Hippocampal formation (tissue), 2 donors: ENCODE results near the gene GATD1.

Experiments used
- DNase-seq, 2 donors: peaks; one replicate each; lab custom pipeline; 2025; lab: John Stamatoyannopoulos, UW

Gene GATD1, protein sequence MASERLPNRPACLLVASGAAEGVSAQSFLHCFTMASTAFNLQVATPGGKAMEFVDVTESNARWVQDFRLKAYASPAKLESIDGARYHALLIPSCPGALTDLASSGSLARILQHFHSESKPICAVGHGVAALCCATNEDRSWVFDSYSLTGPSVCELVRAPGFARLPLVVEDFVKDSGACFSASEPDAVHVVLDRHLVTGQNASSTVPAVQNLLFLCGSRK

DNA sequence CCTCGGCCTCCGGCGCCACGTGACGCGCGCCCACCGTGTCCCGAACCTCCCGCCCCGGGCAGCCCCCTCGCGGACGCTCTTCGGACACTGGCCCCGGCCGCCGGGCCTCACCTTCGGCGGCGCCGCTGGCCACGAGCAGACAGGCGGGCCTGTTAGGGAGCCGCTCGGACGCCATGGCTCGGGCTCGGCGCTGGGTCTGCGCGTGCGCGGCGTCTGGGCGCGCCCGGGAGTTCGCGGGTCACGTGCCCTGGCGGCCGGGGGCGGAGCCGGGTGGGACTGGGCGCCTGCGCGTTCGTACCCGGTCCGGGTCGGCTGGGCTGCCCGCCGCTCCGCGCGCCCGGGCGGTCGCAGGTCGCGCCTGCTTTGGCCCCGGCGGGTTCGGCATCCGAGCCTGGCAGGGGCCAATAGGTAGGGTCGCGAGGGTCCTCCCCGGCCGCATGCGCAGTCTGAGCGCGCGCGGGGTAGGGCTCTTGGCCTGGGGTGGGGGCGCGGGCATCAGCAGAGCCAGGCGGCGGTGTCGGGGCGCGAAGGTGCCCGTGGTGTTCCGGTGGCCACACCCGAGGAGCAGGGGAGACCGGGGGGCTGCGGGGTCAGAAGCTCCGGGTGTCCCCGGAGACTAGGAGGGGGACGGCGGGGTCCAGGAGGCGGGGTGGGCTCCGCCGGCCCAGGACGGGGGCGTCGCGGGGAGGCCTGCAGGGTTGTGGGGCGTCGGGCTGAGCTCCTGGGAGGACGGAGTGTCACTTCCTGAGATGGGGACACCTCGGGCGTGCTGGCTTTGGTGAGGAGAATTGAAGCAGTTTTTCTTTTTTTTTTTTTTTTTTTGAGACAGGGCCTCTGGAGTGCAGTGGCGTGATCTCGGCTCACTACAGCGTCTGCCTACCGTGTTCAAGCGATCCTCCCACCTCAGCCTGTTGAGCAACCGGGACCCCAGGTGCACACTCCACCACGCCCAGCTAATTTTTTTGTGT, at the start of gene GATD1:
Gene GATD1 (minus strand): TSS at position 200 of the 968 bp plus-strand sequence. CDS start 25 bp downstream, at position 175.
- DNase-seq = peak; percentile 58 to 86

DNA sequence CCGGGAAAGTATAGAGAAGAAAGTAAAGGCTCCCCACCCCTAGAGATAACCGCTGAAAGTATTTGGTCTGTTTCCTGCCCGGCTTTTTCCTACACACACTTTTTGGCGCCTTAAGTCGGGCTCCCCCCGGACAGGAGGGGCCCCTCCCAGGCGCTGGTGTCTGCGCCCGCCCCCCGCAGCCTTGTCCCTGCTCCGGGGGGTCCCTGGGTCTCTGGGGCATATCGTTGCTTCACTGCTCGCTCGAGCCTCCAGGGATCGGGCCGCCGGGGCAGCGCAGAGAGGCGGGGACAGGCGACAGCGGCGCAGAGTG, 49.5 kb upstream of the GATD1 start:
- no peak for DNase-seq

DNA sequence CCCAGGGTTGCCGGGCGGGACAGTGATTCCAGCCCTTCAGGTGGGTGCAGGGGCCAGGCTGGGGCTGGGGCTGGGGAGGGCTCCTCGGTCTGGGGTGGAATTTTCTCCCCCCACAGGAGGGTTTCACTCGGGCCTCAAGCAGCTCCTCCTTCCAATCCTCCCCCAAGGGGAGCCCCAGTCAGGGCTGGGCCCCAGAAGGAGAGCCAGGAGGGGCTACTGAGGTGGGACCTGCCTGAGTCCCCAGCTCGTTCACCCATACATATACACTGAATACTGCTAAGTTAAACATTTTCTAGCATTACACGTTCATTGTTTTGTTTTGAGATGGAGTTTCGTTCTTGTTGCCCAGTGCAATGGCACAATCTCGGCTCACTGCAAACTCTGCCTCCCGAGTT, 48.9 kb upstream of the GATD1 start:
- DNase-seq = no peak

DNA sequence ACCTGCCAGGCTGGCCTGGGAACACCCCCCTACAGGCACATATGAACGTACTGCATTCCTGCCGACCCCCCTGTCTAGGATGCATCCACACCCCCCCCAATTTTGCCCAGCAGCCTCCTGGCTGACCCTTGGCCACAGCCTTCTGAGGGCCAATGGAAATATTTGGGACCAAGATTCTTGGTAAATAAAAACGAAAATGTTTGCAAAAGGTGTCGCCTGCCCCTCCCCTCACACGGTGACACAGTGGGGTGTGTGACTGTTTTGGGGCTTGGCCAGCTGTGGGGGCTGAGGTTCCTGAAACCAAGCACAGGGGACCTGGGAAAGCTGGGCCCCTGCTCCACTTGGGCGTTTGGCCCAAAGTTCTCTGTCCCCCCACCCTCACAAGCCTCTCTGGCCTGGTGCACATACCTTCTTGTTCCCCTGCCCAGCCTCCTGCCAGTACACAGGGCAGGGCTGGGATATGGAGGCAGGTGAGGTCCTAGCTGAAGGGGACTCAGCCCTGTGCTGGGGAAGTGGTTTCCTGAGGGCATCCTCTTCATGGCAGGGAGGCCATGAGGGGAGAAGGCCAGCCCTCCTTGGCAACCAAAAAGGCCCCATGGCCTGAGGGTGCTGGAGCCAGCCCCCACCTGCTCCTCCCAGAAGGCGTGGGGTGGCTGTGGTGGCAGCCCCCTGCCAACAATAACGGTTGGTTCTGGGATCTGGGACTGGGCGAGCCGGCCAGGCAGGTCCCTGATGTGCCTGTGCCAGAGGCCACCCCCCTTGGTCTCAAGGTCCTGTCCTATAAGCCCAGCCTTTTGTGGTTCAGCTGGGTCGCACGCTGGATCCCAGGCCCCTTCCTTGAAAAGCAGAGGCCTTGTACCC, 48.3 kb upstream of the GATD1 start:
- DNase-seq = no peak

DNA sequence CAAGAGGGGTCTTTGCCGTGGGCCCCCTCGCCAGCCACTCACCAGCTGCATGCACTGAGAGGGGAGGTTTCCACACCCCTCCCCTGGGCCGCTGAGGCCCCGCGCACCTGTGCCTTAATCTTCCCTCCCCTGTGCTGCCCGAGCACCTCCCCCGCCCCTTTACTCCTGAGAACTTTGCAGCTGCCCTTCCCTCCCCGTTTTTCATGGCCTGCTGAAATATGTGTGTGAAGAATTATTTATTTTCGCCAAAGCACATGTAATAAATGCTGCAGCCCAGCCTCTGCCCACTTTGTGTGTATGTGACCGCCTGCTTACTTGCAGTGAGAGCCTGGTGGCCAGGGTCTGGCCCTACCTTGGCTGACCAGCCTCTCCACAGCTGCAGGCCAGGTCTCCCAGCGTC, 47.7 kb upstream of the GATD1 start:
- DNase-seq = no peak

DNA sequence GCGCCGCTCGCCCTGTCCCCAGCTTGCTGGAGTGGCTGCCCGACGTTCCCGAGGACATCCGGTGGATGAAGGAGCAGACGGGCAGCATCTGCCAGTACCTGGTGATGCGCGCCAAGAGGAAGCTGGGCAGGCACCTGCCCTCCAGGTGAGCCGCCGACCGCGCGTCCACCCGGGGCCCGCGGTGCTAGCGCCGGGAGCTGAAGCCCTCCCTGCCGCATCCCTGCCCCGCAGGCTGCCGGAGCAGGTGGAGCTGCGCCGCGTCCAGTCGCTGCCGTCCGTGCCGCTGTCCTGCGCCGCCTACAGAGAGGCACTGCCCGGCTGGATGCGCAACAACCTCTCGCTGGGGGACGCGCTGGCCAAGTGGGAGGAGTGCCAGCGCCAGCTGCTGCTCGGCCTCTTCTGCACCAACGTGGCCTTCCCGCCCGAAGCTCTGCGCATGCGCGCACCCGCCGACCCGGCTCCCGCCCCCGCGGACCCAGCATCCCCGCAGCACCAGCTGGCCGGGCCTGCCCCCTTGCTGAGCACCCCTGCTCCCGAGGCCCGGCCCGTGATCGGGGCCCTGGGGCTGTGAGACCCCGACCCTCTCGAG, 47.1 kb upstream of the GATD1 start:
- peak in 1 of 2 donors; percentile 48 for DNase-seq

DNA sequence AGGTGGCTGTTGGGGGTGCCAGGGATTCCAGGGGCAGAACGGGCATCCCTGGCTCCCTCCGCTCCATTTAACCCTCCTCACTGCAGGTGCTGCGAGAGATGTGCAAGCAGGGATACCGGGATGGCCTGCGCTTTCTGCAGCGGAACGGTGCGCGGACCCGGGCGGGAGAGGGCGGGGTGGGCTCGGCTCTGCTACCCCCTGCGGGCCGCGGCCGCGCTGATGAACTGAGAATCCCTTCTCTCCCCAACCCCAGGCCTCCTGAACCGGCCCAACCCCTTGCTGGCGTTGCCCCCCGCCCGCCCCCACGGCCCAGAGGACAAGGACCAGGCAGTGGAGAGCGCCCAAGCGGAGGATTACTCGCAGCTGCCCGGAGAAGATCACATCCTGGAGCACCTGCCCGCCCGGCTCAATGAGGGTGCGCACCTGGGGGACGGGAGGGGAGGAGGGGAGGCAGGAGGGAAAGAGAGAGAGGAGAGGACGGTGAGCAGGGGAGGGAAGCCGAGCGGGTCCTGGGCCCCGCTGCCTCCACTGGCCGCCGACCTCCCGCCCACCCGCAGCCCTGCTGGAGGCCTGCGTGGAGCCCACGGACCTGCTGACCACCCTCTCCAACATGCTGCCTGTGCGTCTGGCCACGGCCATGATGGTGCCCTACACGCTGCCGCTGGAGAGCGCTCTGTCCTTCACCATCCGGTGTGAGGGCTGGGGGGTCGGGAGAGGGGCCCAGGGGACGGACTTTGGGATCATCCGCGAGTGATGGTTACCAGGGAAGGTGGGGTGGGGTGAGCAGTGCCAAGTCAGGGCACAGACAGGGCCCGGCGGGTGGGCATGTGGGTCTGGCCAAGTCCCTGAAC, 46.4 kb upstream of the GATD1 start:
- no peak for DNase-seq

DNA sequence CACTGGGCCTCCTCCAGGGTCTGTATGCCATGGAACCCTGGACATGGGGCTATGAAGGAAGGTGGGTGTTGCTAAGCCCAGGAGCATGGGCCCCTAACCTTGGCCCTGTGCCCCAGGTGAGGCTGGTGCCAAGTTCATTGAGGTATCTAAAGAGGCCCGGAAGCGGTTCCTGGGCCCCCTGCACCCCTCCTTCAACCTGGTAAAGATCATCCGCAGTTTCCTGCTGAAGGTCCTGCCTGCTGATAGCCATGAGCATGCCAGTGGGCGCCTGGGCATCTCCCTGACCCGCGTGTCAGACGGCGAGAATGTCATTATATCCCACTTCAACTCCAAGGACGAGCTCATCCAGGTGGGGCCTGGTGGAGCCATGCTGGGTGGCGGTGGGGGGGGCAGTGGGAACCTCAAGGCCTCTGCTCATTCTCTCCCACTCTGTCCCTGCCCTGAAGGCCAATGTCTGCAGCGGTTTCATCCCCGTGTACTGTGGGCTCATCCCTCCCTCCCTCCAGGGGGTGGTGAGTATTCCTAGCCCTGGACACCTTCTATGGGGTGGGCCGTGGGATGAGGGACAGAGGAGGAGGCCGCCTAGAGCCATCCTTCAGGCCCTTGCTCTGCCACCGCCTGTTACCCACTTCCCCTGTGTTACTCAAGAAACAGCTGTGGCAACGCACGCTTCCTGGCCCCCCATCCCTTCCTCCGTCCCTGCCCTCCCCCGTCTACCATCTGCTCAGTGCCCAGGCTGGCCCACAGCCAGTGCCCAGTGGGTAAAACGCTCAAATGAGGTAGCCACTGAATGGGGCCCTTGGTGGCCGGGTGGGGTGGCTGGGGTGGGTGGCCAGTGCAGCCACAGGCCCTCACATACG, 44.5 kb upstream of the GATD1 start:
- DNase-seq = no peak

DNA sequence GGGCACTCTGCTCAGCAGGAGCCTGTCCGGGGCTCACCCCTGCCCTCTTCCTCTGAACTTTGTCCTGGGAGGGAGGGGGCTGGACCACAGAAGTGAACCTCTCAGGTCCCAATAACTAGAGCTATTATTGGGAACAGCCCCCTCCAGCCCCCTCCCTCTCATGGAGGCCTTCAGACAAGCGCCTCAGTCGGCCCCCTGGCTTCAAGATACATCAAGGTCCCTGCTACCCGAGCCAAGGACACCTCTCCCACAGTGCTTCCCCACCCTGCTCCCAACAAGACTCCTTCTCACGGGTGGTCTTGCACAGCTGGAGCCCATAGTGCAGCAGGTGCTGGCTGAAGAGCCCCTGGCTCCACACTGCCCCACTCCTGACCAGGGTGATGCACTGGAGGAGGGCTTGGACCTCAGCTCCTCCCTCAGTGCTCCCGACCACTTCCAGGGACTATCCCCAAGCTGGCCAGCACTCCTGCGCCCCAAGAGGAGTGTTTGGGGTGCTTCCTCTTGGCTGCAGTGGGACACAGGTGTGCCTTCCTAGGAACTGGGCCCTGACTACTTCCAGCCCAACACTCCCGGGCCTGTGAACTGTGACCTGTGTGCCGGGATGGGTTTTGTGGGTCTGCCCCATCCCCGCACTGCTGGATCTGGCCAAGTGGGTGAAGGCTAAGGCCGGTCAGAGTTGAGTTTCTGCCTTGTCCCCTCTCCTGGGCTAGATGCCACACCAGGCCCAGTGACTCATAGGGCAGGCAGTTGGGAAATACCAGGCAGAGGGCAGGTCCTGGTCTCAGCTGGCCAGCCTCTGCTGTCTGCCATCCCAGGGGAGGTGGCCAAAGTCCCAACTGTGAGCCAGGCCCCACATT, 43.6 kb upstream of the GATD1 start:
- DNase-seq = peak in 1 of 2 donors; percentile 32

DNA sequence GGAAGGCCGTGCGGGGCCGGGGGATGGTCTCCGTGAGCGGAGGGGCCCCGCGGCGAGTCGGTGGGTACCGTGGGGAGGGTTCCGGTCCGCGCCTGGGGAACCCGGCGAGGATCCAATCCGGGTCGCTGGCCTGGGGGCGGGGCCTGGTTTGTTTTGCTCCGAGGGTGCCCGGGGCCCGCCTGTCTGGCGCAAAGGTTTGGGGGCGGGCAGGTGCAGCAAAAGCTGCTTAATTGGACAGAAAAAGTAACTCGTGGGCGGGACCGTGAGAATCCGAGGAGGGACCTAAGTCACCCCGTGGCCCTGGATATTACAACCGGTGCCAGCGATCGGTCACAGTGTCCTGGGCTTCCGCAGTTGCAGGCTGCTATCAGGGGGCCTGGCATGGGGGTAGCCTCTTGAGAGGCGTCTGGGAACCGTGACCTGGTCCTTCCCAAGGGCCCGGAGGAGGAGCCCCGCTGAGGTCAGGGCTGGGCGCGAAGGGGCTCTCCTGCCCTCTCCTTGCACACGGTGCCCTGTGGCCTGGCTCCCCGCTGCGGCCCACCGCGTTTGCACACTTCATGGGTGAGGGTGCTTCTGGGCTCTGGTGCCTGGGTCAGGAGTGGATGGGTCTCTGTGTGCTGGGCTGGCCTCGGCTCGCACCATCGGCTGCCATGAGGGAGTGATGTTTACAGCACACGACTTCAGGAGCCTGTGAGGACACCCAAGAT, 42.8 kb upstream of the GATD1 start:
- DNase-seq = peak; percentile 16 to 40

DNA sequence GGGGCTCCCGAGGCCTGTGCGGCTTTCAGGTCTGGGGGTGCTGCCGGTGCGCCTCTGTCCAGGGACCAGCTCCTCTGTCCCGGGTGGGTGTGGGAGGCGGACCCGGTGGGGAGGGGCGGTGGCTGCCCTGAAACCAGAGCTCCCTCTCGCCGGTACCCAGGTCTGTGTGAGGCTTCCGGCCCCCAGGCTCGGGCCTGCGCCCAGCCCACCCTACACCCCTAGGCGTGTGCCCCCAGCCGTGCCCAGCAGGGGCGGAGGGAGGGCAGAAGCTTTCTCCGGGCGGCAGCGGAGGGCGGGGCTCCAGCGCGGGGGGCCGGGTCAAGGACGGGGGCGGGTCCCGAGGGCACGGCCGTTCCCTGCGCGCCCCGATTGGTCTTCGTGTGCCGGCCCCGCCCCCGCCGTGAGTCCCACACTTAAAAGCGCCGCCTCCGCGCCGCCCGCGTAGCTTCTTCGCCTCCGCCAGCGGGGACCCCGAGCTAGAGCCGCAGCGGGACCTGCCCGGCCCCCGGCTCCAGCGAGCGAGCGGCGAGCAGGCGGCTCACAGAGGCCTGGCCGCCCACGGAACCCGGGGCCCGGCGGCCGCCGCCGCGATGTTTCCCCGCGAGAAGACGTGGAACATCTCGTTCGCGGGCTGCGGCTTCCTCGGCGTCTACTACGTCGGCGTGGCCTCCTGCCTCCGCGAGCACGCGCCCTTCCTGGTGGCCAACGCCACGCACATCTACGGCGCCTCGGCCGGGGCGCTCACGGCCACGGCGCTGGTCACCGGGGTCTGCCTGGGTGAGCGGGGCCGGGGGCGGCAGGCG, 42.0 kb upstream of the GATD1 start:
- peak; percentile 85 to 92 for DNase-seq

DNA sequence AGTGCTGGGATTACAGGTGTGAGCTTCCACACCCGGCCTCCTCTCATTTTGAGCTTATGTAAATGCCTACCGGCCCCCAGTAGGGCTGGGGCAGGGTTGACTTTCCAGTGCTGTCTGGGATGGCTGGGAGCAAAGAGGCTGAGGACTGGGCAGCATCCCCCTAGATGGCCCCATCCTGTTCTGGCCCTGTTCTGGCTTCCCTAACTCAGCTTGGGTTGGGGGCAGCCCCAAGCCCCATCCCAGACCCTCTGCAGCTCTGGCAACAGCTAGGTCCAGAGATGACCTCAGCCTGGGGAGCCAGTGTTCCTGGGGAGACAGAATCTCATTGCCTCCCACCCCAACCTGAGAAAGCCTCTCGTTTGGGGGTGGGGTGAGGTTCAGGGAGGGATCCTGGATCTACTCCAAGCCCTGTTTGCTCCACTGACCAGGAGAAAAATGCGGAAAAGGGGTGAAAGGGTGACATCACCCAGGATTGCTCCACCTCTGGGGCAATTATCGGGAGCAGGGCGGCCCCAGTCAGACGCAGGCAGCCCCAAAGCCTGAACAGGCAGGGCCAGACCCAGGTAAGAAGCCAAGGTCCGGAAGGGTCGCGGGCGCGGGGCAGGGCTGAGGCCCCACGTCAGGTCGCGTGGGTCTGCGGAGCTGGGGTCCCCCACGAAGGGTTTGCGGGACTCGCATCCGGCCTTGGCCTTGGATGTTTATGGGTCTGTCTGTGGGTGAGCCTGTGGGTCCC, 41.3 kb upstream of the GATD1 start, which contains the start of gene PNPLA2:
Gene PNPLA2 (plus strand): TSS at position 519 of the 733 bp plus-strand sequence. CDS start 805 bp downstream, outside the sequence.
- no peak for DNase-seq

DNA sequence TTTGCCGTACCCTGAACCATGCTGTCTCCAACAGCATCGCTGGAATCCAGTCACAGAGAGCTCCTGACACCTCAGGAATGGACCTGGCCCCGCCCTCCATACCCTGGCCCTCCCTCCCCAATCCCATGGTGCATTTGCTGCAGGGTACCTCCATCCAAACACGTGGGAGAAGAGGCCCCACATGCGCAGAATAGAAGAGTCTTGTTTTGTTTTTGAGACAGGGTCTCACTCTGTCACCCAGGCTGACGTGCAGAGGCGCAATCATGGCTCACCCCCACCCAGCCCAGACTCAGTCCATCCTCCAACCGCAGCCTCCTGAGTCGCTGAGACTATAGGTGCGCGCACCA, 39.1 kb upstream of the GATD1 start:
- DNase-seq = no peak

DNA sequence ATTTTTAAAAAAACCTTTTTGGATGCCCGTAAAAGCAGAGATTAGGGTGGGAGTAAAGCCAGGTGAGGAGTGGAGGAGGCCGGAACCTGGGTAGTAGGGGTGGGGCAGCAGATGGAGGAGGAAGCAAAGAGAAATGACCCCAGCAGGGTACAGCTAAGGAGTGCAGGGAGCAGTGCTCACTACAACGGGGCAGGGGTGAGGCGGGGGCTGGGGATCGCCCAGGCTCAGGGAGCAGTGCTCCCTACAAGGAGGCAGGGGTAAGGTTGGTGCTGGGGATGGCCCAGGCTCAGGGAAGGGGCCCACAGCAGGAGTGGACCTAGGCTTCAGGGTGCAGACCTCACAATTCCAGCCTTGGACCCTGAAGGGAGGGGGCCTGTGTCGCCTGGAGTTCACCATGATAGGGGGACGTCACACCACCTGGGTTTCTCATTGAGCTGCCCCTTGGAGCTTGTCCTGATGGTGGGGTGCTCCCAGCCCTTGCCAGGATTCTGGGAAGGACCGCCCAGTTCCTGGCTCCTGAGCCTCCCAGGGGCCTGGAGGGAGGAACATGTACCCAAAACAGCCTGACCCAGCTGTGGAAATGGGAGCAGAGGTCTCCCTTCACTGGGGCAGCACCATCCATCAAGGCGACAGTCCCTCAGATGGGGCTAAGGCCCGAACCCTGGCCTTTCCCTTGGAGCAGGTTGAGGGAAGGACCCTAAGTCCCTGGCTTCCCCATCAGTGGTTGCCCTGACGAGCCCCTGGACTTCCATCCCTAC, 38.6 kb upstream of the GATD1 start:
- DNase-seq = no peak

DNA sequence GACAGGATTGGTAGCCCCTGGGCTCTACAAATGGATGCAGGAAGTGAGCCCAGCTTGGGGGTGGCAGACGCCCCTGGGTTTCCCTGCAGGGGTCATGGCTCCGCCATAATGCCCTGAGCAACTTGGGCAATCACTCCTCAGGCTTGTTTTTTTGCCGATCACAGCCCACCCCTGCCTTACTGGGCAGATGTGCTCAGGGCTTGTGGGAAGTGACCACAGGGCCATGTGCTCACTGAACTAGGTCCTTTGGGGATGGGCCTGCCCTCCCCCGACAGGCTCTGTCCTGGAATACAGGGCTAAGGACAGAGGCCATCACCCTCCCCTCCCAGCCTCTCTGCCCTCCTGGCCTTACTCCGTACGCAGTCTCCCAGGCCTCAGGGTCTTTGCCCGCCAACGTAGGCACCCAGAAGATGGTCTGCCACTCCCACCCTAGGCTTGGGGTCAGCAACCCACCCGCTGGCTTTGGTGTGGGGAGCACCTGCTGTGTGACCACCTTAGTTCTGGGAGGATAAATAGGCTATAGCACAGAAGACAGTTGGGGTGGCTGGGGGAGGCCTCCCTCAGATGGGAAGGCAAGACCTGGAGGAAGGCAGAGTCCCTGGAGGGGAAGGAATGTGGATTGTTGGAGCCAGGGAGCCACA, 36.3 kb upstream of the GATD1 start:
- no peak for DNase-seq

DNA sequence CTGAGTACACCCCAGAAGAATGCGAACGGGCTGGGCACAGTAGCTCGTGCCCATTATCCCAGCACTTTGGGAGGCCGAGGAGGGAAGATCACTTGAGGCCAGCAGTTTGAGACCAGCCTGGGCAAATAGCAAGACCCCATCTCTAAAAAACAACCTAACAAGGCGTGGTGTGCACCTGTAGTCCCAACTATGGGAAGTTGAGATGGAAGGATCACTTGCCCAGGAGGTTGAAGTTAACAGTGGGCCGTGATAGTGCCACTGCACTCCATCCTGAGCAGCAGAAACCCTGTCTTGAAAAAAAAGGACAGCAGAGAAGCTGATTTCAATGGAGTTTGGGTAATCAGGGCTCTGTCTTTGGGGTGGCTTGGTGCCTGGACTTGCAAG, 35.8 kb upstream of the GATD1 start:
- no peak for DNase-seq
